Activated CD4-positive, CD25-positive, alpha-beta regulatory T cell treated with anti-CD3 and anti-CD28 coated beads, Interleukin-2, amount 50 U/mL, for 16 hours (primary cell): ENCODE results near the gene NOP53.

Experiments
- DNase-seq: peaks from one replicate; pipeline ENCODE4 v3.0.0-alpha.2; 2020; ENCODE audit warnings: low read depth, low spot score

Gene NOP53

GRCh38 chr19:47805313-47805712 lies 60.0 kb downstream of the NOP53 start:
- DNase-seq: no peak

GRCh38 chr19:47806435-47806834 lies 61.1 kb downstream of the NOP53 start:
- no peak for DNase-seq
